ENCODE results near the gene PFAS.

PFAS gene

GRCh38 chr17:8277317-8277716, 28.2 kb downstream of the PFAS start:
- in situ Hi-C loops (cut with HindIII; ENCODE audit: low sequenced_read_pairs) = no loop called here
- DNase-seq (ENCODE audit: low read depth) = no peak
- TF ChIP-seq CTCF (IDR thresholded peaks at IDR 0.05; ENCODE audit: low read depth, low read length, missing control alignments) = no peak
- no peak overlapping the region for H3K4me3 ChIP-seq (ENCODE audit: low read depth, low read length)

- TF ChIP-seq CTCF (IDR thresholded peaks at IDR 0.05; ENCODE audit: low read depth, low read length, missing control alignments) = no peak
- no peak overlapping the region for H3K4me3 ChIP-seq (ENCODE audit: low read depth, low read length)
- no peak for DNase-seq (ENCODE audit: low read depth)
- in situ Hi-C loops (cut with HindIII; ENCODE audit: low sequenced_read_pairs) = no loop called here
These were observed 33.3 kb downstream of the PFAS start for GRCh38 chr17:8282345-8282744.

GRCh38 chr17:8283356-8283755, 34.3 kb downstream of the PFAS start:
- in situ Hi-C loops (cut with HindIII; ENCODE audit: low sequenced_read_pairs) = no loop called here
- TF ChIP-seq CTCF (IDR thresholded peaks at IDR 0.05; ENCODE audit: low read depth, low read length, missing control alignments) = no peak
- no peak for DNase-seq (ENCODE audit: low read depth)
- no peak overlapping the region for H3K4me3 ChIP-seq (ENCODE audit: low read depth, low read length)

GRCh38 chr17:8284126-8284525, 35.0 kb downstream of the PFAS start:
- in situ Hi-C loops (cut with HindIII; ENCODE audit: low sequenced_read_pairs) = no loop called here
- no peak for DNase-seq (ENCODE audit: low read depth)
- H3K4me3 ChIP-seq (ENCODE audit: low read depth, low read length) = no peak overlapping the region

GRCh38 chr17:8285270-8286181, 36.4 kb downstream of the PFAS start:
- no peak for DNase-seq (ENCODE audit: low read depth)
- no peak for TF ChIP-seq CTCF (IDR thresholded peaks at IDR 0.05; ENCODE audit: low read depth, low read length, missing control alignments)
- H3K4me3 ChIP-seq (ENCODE audit: low read depth, low read length) = no peak overlapping the region
- in situ Hi-C loops (cut with HindIII; ENCODE audit: low sequenced_read_pairs) = no loop called here

More at GRCh38 chr17:8284126-8284525, 35.0 kb downstream of the PFAS start:
- TF ChIP-seq CTCF (IDR thresholded peaks at IDR 0.05; ENCODE audit: low read depth, low read length, missing control alignments) = no peak

GRCh38 chr17:8287651-8288335, 38.7 kb downstream of the PFAS start:
- DNase-seq (ENCODE audit: low read depth) = no peak
- H3K4me3 ChIP-seq (ENCODE audit: low read depth, low read length) = peak overlapping the region; percentile 60
- TF ChIP-seq CTCF (IDR thresholded peaks at IDR 0.05; ENCODE audit: low read depth, low read length, missing control alignments) = no peak
- in situ Hi-C loops (cut with HindIII; ENCODE audit: low sequenced_read_pairs) = no loop called here
